ENCODE results near the gene RAB18.
"Not testable (repeated sequence)": the region's sequence is repeated elsewhere in the genome, so short reads cannot be mapped to it uniquely, and the experiment has no call there.

The RAB18 gene

DNA sequence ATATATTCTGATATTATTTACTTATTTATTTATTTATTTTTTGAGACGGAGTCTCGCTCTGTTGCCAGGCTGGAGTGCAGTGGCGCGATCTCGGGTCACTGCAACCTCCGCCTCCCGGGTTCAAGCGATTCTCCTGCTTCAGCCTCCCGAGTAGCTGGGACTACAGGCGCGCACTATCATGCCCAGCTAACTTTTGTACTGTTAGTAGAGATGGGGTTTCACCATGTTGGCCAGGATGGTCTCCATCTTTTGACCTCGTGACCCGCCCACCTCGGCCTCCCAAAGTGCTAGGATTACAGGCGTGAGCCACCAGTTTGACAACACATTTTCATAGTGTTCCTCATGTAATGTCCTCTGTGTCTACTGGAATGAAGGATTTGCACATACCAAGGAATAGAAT is 1.4 kb downstream of the RAB18 start:
- not testable (repeated sequence) for DNase-seq

DNA sequence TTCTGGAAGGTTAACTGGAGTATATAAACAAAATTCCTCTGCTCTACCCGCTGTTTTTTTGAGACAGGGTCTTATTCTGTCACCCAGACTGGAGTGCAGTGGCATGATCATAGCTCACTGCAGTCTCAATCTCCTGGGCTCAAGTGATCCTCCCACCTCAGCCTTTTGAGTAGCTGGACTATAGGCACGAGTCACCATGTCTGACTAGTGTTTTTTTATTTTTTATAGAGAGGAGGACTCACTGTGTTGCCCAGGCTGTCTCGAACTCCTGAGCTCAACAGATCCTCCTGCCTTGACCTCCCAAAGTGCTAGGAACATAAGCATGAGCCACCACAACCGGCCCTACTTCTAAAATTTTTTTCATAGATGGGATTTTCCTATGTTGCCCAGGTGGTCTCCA is 2.2 kb downstream of the RAB18 start:
- DNase-seq, result no peak

DNA sequence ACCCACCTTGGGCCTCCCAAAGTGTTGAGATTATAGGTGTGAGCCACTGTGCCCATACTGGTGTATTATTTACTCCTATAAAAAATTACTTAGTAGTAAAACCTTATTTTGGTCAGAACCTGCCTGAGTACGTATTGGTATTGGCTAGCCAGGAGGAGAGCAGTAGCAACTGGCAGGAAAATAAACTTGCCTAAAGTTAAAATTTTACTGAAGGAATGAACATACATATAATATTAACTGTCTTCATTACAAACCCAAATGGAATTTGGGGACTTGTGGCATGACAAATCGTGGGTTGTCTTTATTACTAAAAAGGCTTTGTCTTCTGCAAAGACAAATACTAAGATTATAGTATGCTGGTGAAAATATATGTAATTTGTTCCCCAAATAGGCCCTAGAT is 8.4 kb downstream of the RAB18 start:
- no peak for DNase-seq

DNA sequence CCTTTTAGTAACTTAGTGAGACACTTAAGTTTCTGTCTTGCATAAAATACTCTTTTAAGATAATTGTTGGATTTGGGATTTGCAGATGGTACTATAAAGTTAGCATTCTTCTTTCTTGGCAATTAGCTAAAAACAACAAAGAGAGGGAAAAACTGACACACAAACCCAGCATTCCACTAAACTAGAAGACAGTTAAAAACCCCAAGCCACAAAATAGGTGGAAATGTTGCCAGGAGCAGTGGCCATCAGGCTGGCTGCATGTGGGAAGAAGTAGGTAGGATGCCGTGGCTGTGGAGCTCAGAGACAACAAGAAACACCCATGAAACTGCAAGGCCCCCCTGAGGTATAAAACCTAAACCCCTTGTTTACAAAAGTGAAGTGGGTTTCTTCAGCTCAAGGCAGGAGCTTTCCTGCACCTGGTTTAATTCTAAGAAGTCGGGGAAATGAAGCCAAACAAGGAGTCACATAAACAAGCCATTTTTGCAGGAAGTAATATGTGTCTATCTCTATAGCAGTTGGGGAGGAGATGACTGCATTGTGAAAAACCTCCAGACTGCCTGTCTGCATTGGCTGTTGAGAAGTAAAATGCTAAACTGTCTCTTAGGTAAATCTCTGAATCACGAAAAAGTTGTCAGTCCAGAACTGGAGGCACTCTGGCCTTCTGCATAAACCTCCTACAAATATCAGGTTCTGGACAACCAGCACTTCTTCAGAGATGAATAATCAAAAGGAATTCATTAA is 9.5 kb downstream of the RAB18 start:
- DNase-seq, result no peak

DNA sequence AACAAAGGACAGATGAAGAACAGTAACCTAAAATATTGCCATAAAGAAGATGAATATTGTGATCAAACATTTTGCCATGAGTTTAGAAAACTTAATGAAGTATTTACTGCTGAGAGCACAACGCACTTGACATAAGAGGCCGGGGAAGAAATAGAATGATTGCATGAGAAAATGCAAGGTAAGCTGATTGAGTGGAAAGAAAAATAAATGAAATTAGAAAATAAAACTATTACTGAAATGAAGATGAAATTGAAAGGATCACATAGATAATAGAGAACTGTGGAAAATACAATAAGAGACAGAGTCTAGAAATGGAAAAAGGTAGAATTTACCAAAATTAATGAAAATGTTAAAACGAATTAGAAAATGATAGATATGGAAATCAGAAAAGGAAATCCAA is 10.1 kb downstream of the RAB18 start:
- no peak for DNase-seq

DNA sequence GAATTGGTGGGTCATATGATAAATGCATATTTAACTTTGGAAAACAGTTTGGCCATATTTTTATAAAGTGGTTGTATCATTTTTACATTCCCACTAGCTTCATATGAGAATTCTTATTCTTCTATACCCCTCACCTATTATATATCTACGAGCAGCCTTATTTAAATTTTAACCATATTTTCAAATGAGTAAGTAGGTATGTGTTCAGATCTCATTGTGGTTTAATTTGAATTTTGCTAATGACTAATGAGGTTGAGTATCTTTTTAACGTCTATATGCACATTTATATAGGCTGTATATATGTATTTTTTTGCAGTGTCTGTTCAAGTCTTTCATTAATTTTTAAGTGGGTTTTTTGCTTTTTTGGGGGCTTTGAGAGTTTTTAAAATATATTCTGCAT is 14.2 kb downstream of the RAB18 start:
- DNase-seq, result no peak

DNA sequence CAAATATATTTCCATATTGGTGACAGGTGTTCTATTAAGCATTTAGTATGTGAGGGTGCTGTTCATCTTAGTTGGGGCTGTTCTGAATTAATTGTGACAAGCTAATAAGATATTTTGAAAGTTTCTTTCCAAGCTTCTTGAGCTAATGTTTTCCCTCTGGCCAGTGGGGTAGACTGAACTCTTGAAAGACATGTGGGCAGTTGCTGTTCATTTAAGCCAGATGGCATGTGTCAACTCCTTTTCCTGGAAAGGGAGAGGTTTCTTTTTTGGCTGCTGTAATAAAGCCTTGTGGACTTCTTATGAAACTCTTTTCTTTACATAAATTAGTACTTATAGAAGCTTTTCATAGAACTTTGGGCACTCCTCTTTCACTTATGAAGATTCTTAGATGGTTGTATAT is 21.7 kb downstream of the RAB18 start:
- DNase-seq, result no peak

DNA sequence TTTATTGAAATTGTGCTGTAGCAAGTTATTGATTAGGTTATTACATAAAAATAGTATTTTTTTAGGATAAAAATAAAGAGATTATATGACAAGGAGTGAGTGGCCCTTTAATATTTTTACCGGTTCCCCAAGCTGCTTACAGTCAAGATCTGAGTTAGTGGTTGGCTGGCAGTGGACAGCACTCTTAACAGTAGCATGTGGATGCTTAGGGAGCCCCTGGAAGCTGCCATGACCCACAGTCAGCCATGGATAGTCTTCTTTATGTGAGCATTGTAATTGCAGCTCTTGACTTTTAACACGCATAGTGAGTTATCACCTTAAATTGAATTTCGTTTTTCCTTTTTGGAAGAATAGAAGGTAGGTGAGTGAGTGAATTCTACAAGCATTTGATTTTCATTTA is 22.1 kb downstream of the RAB18 start:
- DNase-seq, result no peak

DNA sequence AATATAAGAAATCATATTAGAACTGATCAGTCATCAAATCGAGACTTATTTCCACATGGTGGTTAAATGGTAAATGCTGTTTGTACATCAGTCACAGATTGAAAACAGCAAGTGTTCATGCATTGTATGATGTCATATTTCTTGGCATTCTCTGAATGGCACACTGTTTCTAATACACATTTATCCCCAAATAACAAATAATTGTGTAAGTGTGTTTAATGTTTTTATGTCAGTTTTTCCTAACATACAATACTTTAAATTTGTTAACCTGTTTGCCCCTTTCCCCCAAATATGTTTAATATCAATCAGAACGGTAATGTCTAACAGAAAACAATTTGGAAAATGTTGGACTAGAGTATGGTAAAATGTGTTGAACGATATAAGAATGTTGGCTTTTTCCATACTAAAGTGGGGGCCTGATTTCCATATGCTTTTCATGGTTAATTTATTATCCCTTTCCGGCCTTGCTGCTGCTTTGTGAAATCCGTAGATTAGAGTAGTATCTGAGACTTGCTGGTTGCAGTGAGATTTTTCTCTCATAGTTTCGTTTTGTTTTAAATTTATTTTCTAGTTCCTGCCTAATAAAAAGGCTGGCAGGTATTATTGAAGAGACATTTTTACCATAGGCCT is 23.7 kb downstream of the RAB18 start:
- DNase-seq, result no peak

DNA sequence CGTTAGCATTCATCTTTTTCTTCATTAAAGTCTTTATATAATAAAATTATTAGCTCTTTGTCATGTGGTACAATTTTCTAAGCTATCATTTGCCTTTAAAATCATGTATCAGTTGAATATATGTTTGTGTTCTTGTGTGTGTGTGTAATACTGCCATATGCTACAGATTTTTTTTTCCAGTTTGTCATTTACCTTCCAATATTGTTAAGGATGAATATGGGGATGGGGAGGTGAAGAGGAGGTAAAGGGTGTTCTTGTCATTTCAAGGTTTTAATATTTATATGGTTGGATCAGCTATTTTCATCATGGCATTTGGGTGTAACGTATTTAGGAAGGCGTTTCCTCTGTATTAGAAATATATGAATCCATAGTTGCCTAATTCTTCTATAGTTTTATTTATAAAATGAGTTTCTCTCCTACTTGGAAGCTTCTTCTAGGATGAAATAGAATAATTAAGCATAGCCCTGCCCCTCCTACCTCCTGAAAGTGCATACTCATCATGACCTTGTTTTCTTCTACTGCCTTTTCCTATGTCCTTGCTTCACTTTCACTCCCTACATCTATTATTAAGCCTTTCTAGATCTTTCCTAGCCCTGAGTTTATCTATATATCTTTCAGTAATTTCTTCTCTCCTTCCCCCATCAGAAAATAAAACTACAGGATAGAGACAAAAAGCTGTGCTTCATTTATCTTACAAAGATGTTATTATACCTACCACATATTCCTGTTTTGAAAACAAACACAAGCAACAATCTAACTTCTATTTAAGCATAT is 25.1 kb downstream of the RAB18 start:
- no peak for DNase-seq

DNA sequence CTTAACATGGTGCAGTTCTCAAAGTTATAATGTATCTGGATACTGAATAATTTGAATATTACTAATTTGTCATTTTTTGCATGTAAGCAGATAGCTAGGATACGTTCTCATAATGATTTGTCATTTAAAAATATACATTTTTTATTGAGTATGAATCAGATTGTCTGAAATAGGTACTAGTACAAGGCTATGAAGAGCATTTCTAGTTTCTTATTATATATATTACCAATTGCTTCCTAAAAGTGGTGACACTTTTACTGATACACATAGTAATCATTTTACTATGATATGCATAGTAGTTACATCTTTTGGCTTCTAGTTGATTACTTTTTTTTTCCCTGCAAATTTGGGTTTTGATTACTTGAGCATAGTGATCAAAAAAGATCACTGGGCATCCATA is 26.4 kb downstream of the RAB18 start:
- no peak for DNase-seq

DNA sequence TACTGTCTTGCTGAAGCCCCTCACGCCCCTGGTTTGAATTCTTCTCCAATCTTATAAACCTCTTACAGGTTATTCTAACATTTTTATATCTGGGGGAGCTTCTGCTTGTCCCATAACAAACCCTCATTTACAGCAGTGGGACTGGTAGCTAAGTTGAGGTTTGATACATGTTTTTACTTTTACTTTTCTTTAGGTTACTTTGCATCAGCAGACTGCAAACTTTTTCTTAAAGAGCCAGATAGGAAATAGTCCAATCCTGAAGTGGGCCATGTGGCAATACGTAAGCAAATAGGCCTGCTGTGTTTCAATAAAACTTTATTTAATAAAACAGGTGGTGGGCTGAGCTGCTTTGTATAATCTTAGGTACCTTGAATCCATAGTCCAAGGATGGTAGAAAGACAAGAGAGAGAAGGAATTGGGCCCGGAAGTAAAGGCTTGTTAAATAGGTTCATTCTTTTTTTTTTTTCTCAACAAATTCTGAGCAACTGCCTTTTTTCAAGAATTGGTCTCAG is 27.3 kb downstream of the RAB18 start:
- no peak for DNase-seq

DNA sequence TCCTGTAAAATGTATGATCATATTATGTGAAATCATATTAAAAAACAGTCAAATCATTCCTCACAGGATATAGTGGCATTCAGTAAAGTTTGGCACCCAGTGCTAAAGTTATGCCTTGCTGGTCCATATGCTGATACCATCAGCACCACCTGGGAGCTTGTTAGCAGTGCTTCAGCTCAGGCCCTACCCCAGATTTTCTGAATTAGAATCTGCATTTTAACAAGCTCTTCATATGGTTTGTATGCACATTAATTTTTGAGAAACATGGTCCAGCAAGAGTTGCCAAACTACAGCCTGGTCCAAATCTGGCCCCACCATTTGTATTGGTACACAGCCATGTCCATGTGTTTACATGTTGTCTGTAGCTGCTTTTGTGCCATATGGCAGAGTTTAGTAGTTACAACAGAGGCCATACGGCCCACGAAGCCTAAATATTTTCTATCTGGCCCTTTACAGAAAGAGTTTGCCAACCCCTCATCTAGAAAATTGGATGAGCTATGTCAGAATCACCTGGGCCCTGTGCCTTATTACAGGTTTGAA is 30.1 kb downstream of the RAB18 start:
- no peak for DNase-seq

DNA sequence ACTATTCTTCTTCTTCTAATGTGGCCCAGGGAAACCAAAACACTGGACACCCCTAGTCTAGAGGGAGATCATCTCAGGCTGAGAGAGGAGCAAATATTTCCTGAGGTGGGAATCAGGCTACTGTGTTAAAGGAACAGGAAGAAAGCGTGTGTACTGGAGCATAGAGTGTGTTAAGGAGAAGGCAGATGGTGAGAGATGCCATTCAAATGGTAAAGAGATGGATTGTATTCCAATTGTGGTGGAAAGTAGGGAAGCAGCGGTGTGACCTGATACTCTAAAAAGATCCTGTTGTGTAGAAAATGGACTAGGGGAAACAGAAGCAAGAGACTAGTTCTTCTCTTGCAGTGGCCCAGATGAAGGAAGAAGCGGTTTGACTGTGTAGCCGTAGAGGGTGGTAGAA is 31.2 kb downstream of the RAB18 start:
- DNase-seq, result no peak

DNA sequence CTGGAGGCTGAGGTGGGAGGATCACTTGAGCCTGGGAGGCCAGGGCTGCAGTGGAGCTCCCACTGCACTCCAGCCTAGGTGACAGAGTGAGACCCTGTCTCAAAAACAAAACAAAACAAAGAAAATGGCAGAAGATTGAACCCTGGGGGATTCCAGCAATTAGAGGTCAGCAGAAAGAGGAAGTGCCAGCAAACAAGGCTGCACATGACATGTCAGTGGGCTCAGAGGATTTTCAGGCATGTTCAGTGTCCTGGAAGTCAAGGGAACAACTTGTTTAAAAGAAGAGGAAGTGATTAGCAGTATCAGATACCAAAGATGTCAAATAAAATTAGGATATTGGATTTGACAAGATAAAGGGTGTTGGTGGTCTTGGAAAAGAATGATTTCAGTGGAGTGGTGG is 32.3 kb downstream of the RAB18 start:
- no peak for DNase-seq

DNA sequence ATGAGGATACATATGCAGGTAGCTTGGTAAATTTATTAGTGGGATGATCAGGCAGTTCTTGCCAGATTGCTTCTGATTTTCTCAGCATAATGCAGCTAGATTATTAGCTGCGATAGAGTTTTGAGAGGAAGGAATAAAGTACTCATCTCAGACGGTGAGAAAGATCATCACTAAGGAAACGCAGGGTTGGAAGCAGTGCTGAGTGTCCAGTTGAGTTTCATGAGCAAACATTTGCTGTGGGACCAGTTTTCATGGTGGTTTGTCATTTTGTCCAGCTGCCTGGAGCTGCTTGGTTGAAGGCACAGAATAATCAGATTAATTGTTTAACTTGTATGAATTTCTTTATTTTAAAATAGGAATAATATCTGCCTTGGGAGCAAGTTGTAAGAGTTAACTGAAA is 33.1 kb downstream of the RAB18 start:
- no peak for DNase-seq

DNA sequence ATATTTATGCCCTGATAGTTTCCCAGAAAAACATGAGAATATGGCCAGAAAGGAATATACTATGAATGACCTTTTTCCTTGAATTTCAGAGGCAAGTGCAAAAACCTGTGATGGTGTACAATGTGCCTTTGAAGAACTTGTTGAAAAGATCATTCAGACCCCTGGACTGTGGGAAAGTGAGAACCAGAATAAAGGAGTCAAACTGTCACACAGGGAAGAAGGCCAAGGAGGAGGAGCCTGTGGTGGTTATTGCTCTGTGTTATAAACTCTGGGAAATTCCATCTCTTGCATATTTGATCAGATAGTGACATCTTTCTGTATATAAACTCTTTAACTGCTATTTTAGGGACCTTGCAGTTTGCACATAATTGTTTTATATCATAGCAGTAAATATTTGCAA is 33.7 kb downstream of the RAB18 start:
- no peak for DNase-seq

DNA sequence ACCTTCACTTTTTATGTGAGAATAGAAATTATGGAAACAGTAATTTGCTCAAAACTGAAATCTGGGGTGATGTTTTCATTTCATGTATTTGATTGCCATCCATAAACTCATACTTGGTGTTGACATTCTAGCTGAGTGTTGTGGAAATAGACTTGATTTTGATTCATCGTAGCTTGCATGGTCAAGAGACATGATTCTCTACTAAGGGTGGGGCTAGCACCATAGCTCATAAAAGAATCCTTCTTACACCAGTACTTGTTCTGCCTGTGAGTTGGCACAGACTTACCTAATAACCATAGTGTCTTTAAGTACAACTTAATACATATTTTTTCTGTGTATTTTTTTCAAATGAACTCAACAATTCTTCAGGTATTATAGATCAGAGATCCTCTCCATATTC is 36.6 kb downstream of the RAB18 start:
- no peak for DNase-seq

DNA sequence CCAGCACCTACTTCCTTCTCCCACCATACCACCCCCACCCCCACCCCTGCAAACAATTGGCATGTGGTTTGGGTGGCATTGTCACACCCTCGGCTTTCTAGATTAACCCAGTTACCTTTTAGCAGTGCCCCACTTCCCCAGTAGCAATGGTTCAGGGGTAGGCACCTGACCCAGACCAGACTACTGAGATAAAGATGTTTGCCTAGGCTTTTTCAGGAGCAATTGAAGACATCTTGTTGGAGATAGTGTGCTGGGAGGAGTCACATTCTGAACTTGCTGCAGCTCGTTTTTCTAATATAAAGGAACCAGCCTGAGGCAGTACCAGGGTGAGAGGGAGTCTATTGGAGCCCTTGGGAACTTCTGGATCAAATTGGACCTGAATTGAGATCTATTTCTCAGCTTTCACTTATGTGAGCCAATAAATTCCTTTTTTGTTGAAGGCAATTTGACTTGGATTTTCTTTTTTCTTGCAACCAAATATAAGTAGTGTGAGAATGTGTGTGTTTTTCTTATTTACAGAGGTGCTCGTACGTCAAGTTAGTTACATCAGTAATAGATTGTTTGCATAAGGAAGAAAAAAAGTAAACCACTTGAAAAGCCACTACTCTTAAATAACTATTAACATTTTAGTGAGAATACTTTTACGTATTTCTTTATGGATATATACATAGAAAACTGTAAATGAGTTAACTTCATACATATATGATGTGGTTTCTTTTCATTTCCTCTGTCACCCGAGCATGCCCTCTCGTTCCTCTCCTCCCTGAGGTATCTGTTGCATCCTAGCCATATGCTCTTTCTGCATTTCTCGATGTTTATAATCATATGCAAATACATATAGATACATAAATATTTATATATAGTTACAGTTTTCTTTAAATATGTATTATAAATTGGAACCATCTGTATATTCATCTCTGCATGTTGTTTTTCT is 38.0 kb downstream of the RAB18 start:
- DNase-seq, result no peak

DNA sequence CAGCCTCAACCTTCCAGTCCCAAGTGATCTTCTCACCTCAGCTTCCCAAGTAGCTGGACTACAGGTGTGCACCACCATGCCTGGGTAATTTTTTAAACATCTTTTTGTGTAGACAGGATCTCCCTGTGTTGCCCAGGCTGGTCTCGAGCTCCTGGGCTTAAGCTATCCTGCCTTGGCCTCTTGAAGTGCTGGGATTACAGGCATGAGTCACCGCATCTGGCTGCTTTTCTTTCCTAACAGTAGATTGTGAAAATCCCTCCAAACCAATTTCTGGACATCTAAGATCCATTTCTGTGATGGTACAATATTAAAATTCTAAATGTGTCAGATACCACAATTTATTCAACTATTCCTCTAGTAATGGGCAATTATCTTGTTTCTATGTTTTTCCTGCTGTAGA is 38.7 kb downstream of the RAB18 start:
- peak; percentile 27 for DNase-seq

DNA sequence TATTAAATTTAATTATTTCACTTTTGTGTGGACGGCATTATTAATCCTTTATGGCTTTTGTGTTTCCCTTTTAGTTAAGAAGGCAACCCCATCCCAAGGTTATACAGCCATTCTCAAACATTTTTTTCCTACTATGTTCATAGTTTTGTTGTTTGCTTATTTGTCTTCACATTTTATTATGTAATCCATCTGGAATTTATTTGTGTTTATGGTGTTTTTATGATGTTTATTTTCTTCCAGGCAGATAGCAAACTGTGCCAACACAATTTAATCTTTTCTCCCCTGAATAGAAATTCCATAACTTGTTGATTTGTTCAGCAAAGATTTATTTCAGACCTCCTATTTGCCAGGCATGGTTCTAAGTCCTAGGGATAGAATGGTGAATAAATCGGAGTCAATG is 42.9 kb downstream of the RAB18 start:
- DNase-seq, result no peak

DNA sequence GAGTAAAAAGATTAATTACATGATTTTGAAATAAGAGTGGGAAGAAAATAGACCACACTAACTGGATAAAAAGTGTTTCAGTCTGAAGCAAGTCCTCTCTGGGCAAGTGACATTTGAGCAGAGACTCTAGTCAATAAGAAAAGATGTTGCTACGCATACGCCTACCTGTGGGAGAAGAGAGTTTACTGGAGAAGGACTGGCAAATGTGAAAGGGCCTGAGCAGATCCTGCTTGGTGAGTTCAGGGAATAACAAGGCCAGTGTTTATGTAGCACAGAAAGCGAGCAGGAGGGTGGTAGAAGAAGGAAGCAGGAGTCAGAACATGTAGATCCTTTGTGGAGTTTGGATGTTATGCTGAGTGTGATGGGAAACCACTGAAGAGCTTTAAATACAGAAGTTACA is 43.4 kb downstream of the RAB18 start:
- DNase-seq, result no peak

DNA sequence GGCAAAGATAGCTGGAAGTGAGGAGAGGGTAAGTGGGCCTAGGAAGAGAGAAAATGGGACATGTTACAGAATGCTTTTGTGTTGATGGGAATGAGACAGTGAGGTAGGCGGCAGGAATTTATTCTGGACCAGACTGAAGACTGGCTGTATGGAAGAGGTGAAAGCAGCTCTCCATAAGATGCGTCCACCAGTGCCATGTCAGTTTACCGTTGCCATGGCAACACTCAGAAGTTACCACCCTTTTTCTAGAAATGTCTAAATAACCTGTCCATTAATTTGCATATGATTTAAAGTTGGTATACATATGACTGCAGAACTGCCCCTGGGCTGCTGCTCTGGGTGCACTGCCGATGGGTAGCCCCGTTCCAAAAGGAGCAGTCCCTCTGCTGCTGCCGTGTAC is 46.7 kb downstream of the RAB18 start:
- no peak for DNase-seq

All from NCI-H82 (cell line).